Esophagus muscularis mucosa (tissue), 4 donors: Measurements from ENCODE around the gene ACAP1. TPM values are rescaled to one million over a fixed set of nuclear protein-coding genes. Genes with fewer than 3 reads are reported as not detected.
A peak's percentile ranks its signal among the peaks of the same experiment; 100 is the strongest.

ENCODE experiments used
- DNase-seq: peaks from one replicate; pipeline ENCODE4 v3.0.0-alpha.2; 2017; ENCODE audit errors: extremely low spot score
- H3K27ac ChIP-seq, 4 donors: fragments of 200-600 bp; sonication (generic); replicated peaks in 1 of 4; 1 replicate in 3 of 4; 2 replicates in 1 of 4; pipeline ENCODE4 v1.5.1; 2016 to 2019; ENCODE audit warnings: mild to moderate bottlenecking in 1 of 4
- H3K27me3 ChIP-seq, 4 donors: fragments of 200-600 bp; sonication (generic); one replicate each; pipeline versions ENCODE4 v1.5.1 to v1.6.0; 2016 to 2019
- H3K36me3 ChIP-seq, 4 donors: fragments of 200-600 bp; sonication (generic); one replicate each; pipeline ENCODE4 v1.5.1; 2016 to 2019
- H3K4me1 ChIP-seq, 4 donors: fragments of 200-600 bp; sonication (generic); one replicate each; pipeline ENCODE4 v1.5.1; 2016 to 2019
- H3K4me3 ChIP-seq, 4 donors: fragments of 200-600 bp; sonication (generic); 1 replicate in 2 of 4; 2 replicates in 2 of 4; pipeline ENCODE4 v1.5.1; 2016 to 2019; ENCODE audit warnings: mild to moderate bottlenecking in 4 of 4, moderate library complexity in 1 of 4
- H3K9me3 ChIP-seq, 4 donors: fragments of 200-600 bp; sonication (generic); 1 replicate in 3 of 4; 2 replicates in 1 of 4; pipeline ENCODE4 v1.5.1; 2016 to 2019
- EP300 ChIP-seq: sonication (generic); formaldehyde crosslinking; IDR thresholded peaks from one replicate; pipeline ENCODE4 v1.6.1; 2017; ENCODE audit warnings: antibody characterized with exemption
- POLR2A ChIP-seq: fragments of 450-650 bp; IDR thresholded peaks from one replicate; pipeline ENCODE4 v1.6.1; 2017; ENCODE audit warnings: antibody characterized with exemption, moderate library complexity, mild to moderate bottlenecking, low read depth
- POLR2AphosphoS5 ChIP-seq, 2 donors: sonication (generic); formaldehyde crosslinking; IDR thresholded peaks; one replicate each; pipeline ENCODE4 v1.6.1; 2017; ENCODE audit warnings: antibody characterized with exemption in 2 of 2
- WGBS: methylation state at CpG from one replicate; pipeline ENCODE4 v1.1.5; 2018; 5-methylcytosine and 5-hydroxymethylcytosine counted together
- intact Hi-C: fragments of 100-400 bp; cut with DNase I; formaldehyde crosslinking; loops from one replicate; pipeline ENCODE4 v1.15.1; 2023
- total RNA-seq, 4 donors: library from RNA; depleted of rRNA; stranded (reverse); fragments of >200 nt; gene quantifications; one replicate each; pipeline versions ENCODE4 v1.1.0 to v1.2.1, GENCODE V29; 2016
- TF ChIP-seq, protein P1 (sequence below), 3 experiments: fragments of 200-600 bp in 2 of 3; fragments of 450-650 bp in 1 of 3; sonication (generic) in 2 of 3; IDR thresholded peaks; one replicate each; pipeline ENCODE4 v1.5.1; 2017 to 2019; ENCODE audit warnings: antibody characterized with exemption in 3 of 3, mild to moderate bottlenecking in 2 of 3, moderate library complexity in 1 of 3

Gene ACAP1, protein sequence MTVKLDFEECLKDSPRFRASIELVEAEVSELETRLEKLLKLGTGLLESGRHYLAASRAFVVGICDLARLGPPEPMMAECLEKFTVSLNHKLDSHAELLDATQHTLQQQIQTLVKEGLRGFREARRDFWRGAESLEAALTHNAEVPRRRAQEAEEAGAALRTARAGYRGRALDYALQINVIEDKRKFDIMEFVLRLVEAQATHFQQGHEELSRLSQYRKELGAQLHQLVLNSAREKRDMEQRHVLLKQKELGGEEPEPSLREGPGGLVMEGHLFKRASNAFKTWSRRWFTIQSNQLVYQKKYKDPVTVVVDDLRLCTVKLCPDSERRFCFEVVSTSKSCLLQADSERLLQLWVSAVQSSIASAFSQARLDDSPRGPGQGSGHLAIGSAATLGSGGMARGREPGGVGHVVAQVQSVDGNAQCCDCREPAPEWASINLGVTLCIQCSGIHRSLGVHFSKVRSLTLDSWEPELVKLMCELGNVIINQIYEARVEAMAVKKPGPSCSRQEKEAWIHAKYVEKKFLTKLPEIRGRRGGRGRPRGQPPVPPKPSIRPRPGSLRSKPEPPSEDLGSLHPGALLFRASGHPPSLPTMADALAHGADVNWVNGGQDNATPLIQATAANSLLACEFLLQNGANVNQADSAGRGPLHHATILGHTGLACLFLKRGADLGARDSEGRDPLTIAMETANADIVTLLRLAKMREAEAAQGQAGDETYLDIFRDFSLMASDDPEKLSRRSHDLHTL
- 10 to 100 TPM in 1 of 4 donors, 1 to 10 TPM in 3; 2.1 to 11.4 (median 4.6) TPM for total RNA-seq

DNA sequence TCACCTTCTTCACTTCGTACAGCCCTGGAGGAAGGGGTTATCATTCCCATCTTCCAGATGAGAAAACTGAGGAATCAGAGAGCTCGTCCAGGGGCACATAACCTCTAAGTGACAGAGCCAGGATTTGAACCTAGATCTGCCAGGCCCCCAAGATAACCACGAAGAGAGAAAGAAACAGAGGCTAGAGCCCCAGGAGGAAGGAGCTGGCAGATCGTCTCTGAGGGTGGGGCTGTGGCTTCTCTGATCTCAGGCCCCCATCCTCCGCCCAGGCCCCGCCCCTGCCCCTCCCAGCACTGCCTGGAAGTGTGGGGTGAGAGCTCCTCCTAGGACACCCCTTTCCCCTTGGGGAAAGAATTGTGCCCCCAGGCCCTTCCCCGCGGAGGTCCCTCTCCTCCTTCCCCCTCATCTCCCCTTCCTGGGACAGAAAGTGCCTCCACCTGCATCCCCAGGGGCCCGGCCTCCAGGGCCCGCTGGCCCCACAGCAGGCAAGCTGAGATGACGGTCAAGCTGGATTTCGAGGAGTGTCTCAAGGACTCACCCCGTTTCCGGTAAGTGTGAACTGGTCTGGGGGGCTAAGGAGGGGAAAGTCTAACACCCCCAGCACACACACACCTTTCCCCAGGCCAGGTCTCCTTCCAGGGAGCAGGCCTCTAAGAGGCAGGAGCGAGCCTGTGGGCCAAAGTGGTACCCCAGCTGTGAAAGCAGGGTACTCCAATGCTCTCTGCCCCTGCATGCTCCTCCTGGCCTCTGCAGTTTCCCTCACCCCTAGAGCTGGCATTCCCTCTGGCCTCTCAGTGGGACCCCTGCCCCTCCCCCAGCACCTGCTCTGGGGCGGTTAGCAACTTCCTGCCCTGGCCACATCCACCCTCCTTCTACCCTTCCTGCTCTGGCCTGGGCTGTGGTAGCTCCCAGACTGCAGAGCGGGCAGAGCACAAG is at the start of gene ACAP1:
ACAP1 (plus strand) TSS at position 290 of the 936 bp plus-strand sequence; CDS start at position 496, 206 bp downstream.
- no peak for DNase-seq
- H3K36me3 ChIP-seq, result no peaks in the 10 kb centered on the region
- no peak for TF ChIP-seq POLR2AphosphoS5 (IDR thresholded peaks at IDR 0.05)
- TF ChIP-seq, protein P1, sequence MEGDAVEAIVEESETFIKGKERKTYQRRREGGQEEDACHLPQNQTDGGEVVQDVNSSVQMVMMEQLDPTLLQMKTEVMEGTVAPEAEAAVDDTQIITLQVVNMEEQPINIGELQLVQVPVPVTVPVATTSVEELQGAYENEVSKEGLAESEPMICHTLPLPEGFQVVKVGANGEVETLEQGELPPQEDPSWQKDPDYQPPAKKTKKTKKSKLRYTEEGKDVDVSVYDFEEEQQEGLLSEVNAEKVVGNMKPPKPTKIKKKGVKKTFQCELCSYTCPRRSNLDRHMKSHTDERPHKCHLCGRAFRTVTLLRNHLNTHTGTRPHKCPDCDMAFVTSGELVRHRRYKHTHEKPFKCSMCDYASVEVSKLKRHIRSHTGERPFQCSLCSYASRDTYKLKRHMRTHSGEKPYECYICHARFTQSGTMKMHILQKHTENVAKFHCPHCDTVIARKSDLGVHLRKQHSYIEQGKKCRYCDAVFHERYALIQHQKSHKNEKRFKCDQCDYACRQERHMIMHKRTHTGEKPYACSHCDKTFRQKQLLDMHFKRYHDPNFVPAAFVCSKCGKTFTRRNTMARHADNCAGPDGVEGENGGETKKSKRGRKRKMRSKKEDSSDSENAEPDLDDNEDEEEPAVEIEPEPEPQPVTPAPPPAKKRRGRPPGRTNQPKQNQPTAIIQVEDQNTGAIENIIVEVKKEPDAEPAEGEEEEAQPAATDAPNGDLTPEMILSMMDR (IDR thresholded peaks at IDR 0.05), result no peak
- no peak for TF ChIP-seq POLR2A
- no peaks in the 10 kb centered on the region for H3K9me3 ChIP-seq
- no peaks in the 10 kb centered on the region for H3K4me1 ChIP-seq
- H3K27me3 ChIP-seq, result peaks cover 0 to 82% (median 9%) of the 10 kb centered on the region in 4 donors
- H3K27ac ChIP-seq, result no peak within 1 kb of the TSS
- intact Hi-C loops, result loop anchor here (2.0 kb wide), 1 partner anchor 60 kb away; no protein-coding TSS in a partner anchor
- H3K4me3 ChIP-seq, result peak within 1 kb of the TSS; percentile 14 to 41 (median 15)
- WGBS, result 39% methylated on average over 10 of the region's 17 CpGs

- H3K27me3 ChIP-seq, result peaks cover 0 to 31% (median 4%) of the 10 kb centered on the region in 4 donors
- peaks cover 19 to 36% (median 33%) of the 10 kb centered on the region in 4 donors for H3K36me3 ChIP-seq
- intact Hi-C loops, result no loop called here
- WGBS, result 83% methylated on average over 7 of the region's 18 CpGs
- no peak for TF ChIP-seq POLR2A
- peak in 1 of 2 donors; percentile 52 for TF ChIP-seq POLR2AphosphoS5 (IDR thresholded peaks at IDR 0.05)
- H3K4me3 ChIP-seq, result no peak overlapping the region
- DNase-seq, result no peak
- peak overlapping the region; percentile 57 to 96 (median 92) for H3K27ac ChIP-seq
- peaks cover 53 to 100% (median 97%) of the 10 kb centered on the region in 4 donors for H3K4me1 ChIP-seq
- no peaks in the 10 kb centered on the region for H3K9me3 ChIP-seq
Observed at GRCh38 chr17:7289256-7290032, 46.9 kb upstream of the ACAP1 start.

- Histone ChIP-seq H3K4me1 (peaks cover 55 to 100% (median 97%) of the 10 kb centered on the region in 4 donors), H3K27ac (peak overlapping the region; percentile 57 to 96 (median 92))
Observed at GRCh38 chr17:7290166-7290565, 46.2 kb upstream of the ACAP1 start.

GRCh38 chr17:7290685-7291084 is 45.6 kb upstream of the ACAP1 start:
- DNase-seq, result no peak
- TF ChIP-seq POLR2A, result no peak
- TF ChIP-seq POLR2AphosphoS5 (IDR thresholded peaks at IDR 0.05), result peak; percentile 41 to 42
- TF ChIP-seq EP300, result no peak
- TF ChIP-seq, protein P1 (IDR thresholded peaks at IDR 0.05), result no peak
- Histone ChIP-seq H3K27ac (peak overlapping the region; percentile 57 to 96 (median 92)), H3K36me3 (peaks cover 12 to 24% (median 21%) of the 10 kb centered on the region in 4 donors), H3K27me3 (peaks cover 0 to 37% (median 4%) of the 10 kb centered on the region in 4 donors), H3K4me3 (no peak overlapping the region), H3K9me3 (no peaks in the 10 kb centered on the region), H3K4me1 (peaks cover 55 to 100% (median 97%) of the 10 kb centered on the region in 4 donors)
- WGBS, result 77% methylated on average over 11 of the region's 11 CpGs
- intact Hi-C loops, result no loop called here

More at GRCh38 chr17:7290166-7290565, 46.2 kb upstream of the ACAP1 start:
- Histone ChIP-seq H3K27me3 (peaks cover 0 to 37% (median 4%) of the 10 kb centered on the region in 4 donors), H3K4me3 (no peak overlapping the region), H3K9me3 (no peaks in the 10 kb centered on the region), H3K36me3 (peaks cover 12 to 29% (median 26%) of the 10 kb centered on the region in 4 donors)
- DNase-seq, result no peak
- WGBS, result 81% methylated on average over 17 of the region's 19 CpGs
- intact Hi-C loops, result no loop called here
- TF ChIP-seq POLR2AphosphoS5 (IDR thresholded peaks at IDR 0.05), result peak in 1 of 2 donors; percentile 5
- no peak for TF ChIP-seq EP300
